GM10266 (cell line): ENCODE data around the gene MRO.

ENCODE experiments used
- DNase-seq: peaks from one replicate; pipeline ENCODE4 v3.0.0; 2012; ENCODE audit errors: extremely low spot score
- TF ChIP-seq, protein P1 (sequence below): IDR thresholded peaks from 2 replicates; pipeline ENCODE4 v1.5.1; 2012; ENCODE audit warnings: mild to moderate bottlenecking, low read depth; ENCODE audit not compliant: control insufficient read depth, insufficient read depth; ENCODE audit errors: missing control alignments

Gene MRO

DNA sequence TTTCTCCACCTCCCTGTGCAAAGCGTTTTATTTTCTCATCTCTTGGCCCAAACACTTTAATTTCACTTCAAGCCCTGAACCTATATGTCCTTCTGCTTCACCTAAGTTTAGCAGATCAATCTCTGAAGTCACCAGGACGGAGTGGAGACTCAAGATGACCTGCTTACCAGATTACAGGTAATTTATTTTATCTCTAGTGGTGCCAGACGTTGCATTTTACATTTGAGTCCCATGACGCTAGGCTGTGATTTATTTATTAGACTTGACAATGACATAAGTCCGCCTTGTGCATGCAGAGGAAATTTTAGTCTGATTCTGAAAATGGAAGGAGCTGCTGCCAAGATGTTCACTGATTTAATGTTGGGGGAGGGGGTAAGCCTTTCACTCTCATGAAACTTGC is 73.9 kb downstream of the MRO start:
- TF ChIP-seq, protein P1, sequence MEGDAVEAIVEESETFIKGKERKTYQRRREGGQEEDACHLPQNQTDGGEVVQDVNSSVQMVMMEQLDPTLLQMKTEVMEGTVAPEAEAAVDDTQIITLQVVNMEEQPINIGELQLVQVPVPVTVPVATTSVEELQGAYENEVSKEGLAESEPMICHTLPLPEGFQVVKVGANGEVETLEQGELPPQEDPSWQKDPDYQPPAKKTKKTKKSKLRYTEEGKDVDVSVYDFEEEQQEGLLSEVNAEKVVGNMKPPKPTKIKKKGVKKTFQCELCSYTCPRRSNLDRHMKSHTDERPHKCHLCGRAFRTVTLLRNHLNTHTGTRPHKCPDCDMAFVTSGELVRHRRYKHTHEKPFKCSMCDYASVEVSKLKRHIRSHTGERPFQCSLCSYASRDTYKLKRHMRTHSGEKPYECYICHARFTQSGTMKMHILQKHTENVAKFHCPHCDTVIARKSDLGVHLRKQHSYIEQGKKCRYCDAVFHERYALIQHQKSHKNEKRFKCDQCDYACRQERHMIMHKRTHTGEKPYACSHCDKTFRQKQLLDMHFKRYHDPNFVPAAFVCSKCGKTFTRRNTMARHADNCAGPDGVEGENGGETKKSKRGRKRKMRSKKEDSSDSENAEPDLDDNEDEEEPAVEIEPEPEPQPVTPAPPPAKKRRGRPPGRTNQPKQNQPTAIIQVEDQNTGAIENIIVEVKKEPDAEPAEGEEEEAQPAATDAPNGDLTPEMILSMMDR, result no peak
- no peak for DNase-seq
